HG02973 (cell line): ENCODE results near the gene SLC49A4.
"Not testable (repeated sequence)": the region's sequence is repeated elsewhere in the genome, so short reads cannot be mapped to it uniquely, and the experiment has no call there.

Experiments used
- ATAC-seq: cut with Tn5 transposase; IDR thresholded peaks from one replicate; pipeline ENCODE4 v1.9.1; 2021; ENCODE audit warnings: moderate library complexity; ENCODE audit not compliant: unreplicated experiment

SLC49A4 gene

DNA sequence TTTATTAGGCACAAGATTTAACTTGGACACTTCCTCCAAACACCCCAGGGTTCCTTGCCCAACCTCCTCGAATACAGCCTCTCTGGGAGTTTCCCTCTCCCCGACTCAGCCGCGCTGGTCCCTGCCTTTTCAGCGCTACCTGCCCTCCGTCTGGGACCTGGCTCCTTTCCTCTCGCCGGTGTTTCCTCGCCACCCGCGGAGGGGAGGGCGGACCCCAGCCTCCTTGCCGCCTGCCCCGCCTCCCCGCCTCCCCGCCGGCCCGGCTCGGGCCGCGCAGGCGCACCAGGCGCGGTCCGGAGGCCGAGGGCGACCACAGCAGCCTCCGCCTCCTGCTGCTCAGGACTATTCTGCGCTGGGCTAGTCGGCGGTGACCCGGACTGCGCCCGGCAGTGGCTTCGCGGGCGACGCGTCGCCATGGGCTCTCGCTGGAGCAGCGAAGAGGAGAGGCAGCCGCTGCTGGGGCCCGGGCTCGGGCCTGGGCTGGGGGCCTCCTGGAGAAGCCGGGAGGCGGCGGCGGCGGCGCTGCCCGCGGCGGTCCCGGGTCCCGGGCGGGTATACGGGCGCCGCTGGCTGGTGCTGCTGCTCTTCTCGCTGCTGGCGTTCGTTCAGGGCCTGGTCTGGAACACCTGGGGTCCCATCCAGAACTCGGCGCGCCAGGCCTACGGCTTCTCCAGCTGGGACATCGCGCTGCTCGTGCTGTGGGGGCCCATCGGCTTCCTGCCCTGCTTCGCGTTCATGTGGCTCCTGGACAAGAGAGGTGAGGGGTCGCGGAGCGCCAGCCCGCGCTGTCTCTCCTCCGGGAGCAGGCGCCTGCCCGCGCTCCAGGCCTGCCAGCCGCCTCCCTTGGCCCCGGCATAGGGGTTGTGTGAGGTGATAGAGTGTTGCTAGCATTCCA lies at the start of gene SLC49A4:
Gene SLC49A4, plus strand, starts transcription at position 291 of the 895 bp plus-strand sequence. Its CDS starts 124 bp downstream, at position 415.
- ATAC-seq, result peak; percentile 72

GRCh38 chr3:122745369-122746021 lies 49.4 kb upstream of the SLC49A4 start:
- no peak for ATAC-seq

- not testable (repeated sequence) for ATAC-seq
These were observed 47.6 kb upstream of the SLC49A4 start for GRCh38 chr3:122747295-122747694.

DNA sequence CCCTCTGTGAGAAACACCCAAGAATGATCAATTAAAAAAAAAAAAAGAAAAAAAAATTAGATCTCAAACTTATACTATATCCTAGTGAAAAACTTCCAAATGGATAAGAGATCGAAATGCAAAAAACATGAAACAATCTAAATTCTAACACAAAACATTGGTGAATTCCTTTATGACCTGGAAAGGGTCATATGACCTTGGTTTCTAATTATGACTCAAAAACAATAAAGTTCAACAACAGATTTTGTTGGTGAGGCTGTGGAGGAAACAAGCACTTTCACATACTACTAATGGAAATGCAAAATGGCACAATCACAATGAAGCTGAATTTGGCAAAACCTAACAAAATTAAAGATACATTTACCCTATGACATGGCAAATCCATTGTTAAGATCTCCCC lies 46.5 kb upstream of the SLC49A4 start:
- no peak for ATAC-seq

DNA sequence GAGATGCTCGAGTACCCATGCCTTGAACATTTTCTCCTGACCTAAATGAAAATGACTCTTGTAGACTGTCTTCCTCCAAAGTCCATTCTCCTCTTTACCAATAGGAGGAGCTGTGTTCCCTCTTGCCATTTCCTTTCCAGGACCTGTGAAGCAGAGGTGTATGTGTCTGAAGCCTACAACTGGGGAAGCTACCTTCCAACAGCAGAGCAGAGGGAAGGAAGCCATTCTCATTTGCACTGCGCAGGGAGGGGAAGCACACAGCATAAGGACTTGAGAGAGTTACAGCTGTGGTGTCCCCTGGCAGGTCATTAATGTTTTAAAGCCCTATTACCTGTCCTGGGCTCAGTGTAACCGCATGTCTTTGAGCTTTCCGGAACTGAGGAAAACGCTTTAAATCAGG lies 39.9 kb upstream of the SLC49A4 start:
- no peak for ATAC-seq

- ATAC-seq, result no peak
These were observed 39.4 kb upstream of the SLC49A4 start for GRCh38 chr3:122755491-122755890.

DNA sequence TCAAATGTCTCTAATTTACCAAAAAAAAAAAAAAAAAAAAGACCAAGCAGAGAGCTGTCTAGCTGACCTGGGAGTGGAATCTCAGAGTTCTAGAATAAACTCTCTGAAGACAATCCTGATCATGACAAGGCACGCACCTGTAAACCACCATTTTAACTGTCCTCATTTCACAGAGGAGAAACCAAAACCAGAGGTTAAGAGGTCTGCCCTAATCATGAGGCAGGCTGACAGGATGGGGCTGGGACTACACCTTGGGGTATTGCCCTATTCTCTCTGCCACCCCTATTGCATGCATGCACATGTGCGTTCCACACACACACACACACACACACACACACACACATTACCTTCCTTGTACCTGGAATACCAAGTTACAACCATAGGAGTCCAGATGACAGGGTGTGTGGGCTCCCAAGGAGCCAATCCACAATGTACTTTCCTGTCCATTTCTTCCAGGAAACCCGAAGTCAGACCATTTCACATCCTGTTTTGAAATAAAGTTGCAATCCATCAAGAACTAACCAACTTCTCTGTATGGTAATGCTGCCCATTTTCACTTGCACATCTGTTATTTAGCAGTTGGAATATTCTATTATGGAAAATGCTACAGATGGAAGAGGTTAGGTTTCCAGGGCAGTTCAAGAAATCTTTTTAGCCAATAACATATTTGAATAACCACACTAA lies 35.9 kb upstream of the SLC49A4 start:
- ATAC-seq, result no peak

DNA sequence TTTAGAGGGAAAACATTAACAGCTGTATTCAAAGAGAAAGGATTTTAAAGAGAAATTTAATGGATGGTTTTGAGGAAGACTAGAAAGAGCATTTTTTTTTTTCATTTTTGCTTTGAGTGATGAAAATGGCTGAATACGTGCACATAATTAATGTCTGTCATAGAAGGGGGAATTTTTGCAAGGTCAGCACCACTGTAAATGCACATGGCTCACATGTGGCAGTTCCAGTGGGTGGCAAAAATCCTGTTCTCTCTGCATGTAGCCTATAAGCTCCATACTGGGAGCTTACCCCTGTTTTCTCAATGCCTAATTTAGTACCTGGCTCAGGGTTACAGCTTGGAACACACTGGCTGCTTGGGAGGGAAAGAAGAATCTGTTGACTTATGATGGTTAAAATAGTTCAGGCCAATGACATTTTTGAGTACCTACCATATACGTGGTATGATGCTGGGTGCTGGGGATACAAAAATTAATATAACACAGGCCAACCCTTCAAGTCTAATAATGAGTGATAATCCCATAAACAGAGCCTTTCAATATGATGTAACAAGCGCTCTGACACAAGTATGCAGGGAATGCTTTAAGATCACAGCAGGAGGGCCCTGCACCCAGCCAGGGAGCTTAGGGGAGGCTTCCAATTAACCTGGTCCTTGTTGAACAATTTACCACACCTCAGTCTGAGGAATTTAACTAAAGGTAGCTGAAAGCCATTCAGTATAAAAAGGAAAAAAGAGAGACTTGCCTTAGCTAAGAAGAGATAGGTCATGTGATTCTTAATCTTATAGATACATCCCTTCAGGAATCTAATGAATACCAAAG lies 34.2 kb upstream of the SLC49A4 start:
- no peak for ATAC-seq

- ATAC-seq, result no peak
These were observed 28.4 kb upstream of the SLC49A4 start for GRCh38 chr3:122766430-122766829.

DNA sequence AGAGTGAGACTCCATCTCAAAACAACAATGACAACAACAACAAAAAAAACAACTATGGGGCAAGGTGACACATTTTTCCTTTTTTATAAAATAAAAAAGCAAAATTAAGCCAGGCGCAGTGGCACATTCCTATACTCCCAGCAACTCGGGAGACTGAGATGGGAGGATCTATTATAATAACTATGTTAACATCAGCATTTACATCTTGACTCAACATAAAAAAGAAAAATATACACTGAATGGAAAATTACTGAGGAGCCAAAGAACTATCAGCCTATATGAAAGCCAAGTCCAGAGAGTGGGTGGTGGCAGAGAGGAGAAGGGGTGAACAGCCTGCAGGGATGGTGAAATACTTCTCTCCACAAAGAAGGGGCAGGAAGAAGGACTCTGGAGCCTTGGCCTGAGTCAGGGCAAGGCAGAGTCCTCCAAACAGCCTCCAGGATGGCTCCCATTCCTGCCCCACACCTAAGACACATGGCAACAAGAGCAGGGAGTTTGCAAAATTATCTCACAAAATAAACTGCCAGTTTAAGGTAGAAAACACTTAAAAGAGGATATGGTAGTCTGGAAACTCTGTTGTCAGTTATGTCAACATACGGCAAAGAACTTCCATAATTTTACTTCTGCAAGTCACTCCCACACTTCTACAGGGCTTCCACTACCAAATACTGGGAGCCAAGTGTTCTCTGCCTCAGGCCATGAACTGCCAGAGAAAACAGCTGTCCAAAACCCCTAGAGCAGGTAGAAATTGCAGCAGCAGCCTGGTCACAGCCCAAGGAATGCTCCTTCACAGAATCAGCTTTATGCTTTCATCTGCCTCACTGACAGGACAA lies 27.1 kb upstream of the SLC49A4 start:
- no peak for ATAC-seq

GRCh38 chr3:122770521-122771202 lies 24.2 kb upstream of the SLC49A4 start:
- no peak for ATAC-seq

DNA sequence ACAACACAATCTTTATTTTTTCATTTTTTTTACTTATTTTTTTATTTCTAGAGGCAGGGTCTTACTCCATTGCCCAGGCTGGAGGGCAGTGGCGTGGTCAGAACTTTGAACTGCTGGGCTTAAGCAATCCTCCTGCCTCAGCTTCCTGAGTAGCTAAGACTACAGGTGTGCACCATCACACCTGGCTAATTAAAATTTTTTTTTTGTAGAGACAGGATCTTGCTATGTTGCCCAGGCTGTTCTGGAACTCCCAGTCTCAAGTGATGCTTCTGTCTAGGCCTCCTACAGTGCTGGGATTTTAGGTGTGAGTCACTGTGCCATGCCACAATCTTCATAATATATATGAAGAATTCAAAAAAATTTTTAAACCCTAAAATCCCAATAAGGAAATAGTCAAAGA lies 22.0 kb upstream of the SLC49A4 start:
- no peak for ATAC-seq

DNA sequence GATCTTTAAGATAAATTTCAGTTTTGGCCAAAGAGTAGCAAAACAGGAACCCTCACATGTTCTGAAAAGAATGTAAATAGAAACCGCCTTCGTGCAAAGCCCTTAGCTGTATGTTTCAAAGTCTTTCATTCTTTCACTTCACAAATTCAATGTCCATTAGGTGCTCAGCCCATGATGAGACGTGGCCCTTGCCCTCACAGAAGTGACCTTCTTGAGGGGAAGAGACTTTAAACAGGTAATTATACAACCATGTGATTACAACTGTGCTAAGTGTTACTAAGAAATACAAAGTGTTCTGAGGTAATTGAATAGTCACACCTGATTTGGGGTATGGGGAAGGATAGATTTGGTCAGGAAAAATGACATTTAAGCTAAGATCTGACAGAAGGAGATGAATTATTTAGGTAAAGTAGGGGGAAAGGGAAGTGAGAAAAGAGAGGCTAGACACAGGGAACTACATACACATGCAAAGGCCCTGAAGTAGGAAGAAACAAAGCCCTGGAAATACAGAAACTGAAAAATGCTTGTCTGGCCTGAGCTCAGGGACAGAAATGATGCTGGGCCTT lies 20.8 kb upstream of the SLC49A4 start:
- no peak for ATAC-seq

- no peak for ATAC-seq
These were observed 20.3 kb upstream of the SLC49A4 start for GRCh38 chr3:122774564-122774963.

- no peak for ATAC-seq
These were observed 18.0 kb upstream of the SLC49A4 start for GRCh38 chr3:122776675-122777468.

DNA sequence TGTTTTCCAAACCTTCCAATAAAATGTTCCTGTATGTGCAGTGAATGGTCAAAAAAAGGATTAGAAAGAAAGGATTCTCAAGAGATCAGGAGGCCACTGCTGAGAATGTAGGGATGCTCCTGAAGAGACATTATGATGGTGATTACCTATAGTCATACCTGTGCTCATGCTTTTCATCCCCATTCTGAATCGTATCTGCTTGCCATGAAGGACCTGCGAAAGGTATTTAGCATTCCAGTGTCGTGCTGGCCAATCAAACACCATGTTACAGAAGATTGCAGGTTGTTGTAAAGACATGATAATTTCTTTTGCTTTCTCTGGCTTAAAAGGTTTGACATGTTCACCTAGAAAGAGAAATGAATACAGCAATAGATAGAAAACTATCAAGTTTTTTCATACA lies 17.3 kb upstream of the SLC49A4 start:
- no peak for ATAC-seq

- ATAC-seq, result no peak
These were observed 12.1 kb upstream of the SLC49A4 start for GRCh38 chr3:122782804-122783203.

DNA sequence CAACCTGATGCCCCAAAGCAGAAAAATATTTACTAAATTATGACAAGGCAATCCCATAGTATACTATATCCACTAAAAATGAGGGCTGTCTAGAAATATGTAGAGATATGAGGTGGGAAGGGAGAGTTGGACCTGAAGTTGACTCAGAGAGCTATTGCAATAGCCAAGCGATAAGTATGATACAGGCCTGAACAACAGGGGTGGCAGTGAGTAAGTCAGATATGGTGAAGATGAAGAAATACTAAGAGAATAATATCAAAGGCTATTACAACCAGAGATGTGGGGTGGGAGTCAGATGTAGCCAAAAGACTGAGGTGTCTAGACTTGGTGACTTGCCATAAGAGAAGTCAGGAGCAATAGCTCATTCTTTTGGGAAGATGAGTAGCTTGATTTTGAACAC lies 10.4 kb upstream of the SLC49A4 start:
- ATAC-seq, result no peak
